Measurements from ENCODE around the gene DNAH17.

GRCh38 chr17:78407387-78408000 lies 169.7 kb downstream of the DNAH17 start:
- TF ChIP-seq CTCF (IDR thresholded peaks at IDR 0.05) (no peak), ZFX (IDR thresholded peaks at IDR 0.05; ENCODE audit: borderline replicate concordance) (no peak)

All from 22Rv1 (cell line).